CD4-positive, alpha-beta T cell treated with Interleukin-4 for 1 hour (primary cell): ENCODE results near the gene TSHZ1.
"Not testable (repeated sequence)": the region's sequence is repeated elsewhere in the genome, so short reads cannot be mapped to it uniquely, and the experiment has no call there.

ENCODE experiments used
- DNase-seq, 2 donors: peaks; one replicate each; pipeline ENCODE4 v3.0.0-alpha.2; 2020 to 2022

The TSHZ1 gene

GRCh38 chr18:75183524-75183923 lies 27.1 kb upstream of the TSHZ1 start:
- no peak for DNase-seq

GRCh38 chr18:75183973-75184493 lies 26.6 kb upstream of the TSHZ1 start:
- no peak for DNase-seq

DNA sequence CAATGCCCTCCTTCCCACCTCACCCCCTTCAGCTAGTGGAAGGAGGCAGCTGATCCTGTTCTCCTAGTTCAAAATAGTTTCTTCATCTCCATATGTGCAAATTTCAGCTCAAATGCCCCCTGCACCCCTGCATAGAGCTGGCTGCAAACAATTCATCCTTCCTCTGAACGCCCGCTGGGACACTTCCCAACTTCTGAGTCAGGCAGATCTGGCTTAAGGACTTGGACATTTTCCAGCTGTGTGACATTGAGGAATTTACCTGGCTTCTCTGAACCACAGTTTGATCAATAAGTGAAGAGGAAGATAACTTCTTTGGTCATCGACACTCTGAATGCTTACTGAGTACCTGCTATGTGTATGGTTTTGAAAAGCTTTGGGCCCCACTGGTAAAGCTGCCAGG lies 25.1 kb upstream of the TSHZ1 start:
- no peak for DNase-seq

GRCh38 chr18:75187702-75188101 lies 22.9 kb upstream of the TSHZ1 start:
- DNase-seq: not testable (repeated sequence)

- DNase-seq: no peak
These were observed 20.9 kb upstream of the TSHZ1 start for GRCh38 chr18:75189696-75190095.

DNA sequence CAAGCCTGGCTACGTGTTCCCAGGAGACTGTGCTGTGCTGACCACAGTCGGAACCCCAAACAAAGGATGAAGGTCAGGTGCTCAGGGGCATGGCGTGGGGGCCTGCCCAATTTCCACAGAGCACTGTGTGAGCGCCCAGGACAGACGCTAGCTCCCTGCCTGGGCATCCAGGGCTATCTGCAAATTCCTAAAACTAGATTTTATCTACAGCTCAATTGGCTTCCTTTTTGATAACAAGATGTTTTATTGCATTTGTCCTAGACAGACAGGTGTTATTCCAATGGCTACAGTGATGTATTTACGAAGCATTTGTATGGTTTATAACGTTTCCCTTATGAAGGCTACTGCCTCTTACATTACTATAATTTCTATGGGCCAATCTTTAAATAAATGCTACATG lies 17.7 kb upstream of the TSHZ1 start:
- no peak for DNase-seq

GRCh38 chr18:75198036-75198435 lies 12.6 kb upstream of the TSHZ1 start:
- DNase-seq: no peak

GRCh38 chr18:75199327-75199726 lies 11.3 kb upstream of the TSHZ1 start:
- DNase-seq: no peak

GRCh38 chr18:75200071-75200470 lies 10.5 kb upstream of the TSHZ1 start:
- no peak for DNase-seq

DNA sequence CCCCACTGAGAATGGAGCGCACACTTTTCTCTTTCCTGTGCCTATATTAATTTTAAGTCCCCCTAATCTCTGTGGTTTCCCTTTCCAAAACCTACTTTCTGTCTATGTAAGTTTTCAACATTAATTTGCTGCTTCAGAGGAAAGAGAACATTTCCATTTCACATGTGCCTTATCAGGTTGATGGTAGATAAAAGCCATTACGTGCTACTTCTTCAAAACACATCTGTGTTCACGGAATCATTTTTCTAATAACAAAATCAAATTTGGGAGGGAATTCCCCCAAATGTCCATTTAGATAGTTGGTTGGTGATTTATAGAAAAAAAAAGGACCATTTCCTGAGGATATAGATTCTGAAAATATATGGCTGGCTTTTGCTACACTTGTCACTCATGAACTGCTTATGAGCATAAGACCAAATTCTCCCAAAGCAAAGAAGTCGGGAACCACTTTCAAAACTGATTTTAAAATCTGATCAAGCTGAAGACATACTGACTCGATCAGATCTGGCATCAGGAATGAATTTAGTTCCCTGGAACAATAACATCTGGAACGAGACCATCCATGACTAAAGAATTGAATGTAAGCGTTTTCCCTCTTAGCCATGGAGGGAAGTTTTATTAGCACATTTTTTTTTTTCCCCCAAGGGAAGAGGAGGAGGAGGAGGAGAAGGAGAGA lies 9.9 kb upstream of the TSHZ1 start:
- DNase-seq: no peak

- no peak for DNase-seq
These were observed 9.0 kb upstream of the TSHZ1 start for GRCh38 chr18:75201282-75202270.

DNA sequence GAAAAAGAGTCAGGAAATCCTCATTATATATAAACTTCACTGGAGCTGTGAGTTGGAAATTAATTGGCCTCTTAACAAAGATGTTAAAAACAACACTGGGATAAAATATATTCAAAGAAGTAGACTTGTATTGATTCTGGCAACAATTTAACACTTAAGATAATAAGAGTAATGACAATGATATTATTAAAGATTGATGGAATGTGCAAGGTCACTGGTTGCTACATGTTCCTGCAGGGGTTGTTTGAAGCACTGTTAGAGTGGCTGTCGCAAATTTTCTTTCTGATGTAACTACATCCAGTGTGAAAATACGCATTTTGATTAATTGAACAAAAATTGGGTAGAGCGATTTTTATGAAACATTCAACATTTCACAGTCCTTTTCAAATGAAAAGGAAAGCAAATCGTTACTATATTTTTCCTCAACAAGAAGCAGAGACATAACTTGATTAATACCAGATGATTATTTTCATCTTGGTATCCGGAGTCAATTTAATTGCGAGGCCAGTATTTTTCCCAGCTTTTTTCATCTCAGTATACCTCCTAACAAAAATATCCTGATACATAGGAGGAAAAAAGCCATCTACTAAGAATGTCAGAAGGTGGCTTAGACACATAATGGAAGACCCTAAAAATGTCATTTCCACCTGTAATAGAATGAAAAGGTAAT lies 7.8 kb upstream of the TSHZ1 start:
- no peak for DNase-seq

DNA sequence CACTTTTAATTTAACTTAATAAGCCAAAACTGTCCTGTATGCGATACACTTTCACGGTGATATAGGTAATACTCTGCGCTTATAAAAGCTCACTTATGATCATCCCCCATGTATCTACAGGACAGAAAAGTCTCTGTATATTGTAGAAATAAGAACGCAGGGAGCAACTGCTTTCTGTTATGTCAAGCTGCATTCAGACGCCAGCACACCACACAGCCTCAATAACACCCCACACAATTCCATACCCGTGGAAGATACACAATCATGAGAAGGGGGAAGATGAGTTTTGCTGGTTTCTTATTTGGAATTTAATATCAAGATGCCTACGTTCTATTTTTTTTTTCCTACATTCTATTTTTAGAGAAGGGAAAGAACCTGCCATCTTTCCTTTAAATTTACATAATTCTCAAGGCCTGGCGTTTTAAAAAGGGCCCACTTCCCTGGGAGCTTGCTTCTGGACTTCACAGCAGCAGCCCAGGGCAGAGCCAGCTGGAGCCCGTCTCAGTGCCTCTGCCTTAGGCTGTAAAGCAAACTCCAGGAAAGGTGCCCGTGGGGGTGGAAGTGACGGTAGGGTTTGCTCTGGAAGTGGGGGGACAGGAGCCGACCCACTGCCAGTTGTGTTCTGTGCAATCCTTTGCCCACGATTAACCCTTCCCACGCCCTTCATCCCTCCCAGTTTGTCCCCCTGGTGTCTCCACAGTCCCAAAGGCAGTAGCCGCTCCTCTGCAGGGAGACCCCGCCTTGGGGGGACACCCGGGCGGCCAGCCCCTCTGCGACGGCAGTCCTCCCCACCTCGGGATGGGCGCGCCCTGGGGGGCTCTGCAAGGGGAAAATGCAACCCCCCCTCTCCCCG lies 7.0 kb upstream of the TSHZ1 start:
- no peak for DNase-seq

- DNase-seq: no peak
These were observed 6.3 kb upstream of the TSHZ1 start for GRCh38 chr18:75204269-75204731.

- no peak for DNase-seq
These were observed 5.7 kb upstream of the TSHZ1 start for GRCh38 chr18:75204732-75205513.

GRCh38 chr18:75205514-75206132 lies 5.0 kb upstream of the TSHZ1 start:
- DNase-seq: no peak

GRCh38 chr18:75206452-75207309 lies 3.9 kb upstream of the TSHZ1 start:
- DNase-seq: no peak

- DNase-seq: no peak
These were observed 3.1 kb upstream of the TSHZ1 start for GRCh38 chr18:75207310-75208154.
